Muscle layer of duodenum (tissue), 2 donors: ENCODE measurements around the gene UHMK1.

Experiments used
- H3K27ac ChIP-seq: one replicate; pipeline ENCODE4 v1.7.0; 2013; ENCODE audit warnings: mild to moderate bottlenecking, low read length
- H3K27me3 ChIP-seq: one replicate; pipeline ENCODE4 v1.7.0; 2013; ENCODE audit warnings: low read depth, mild to moderate bottlenecking, control low read depth, low read length
- H3K36me3 ChIP-seq, 2 donors: one replicate each; pipeline ENCODE4 v1.7.0; 2013; ENCODE audit warnings: low read length in 2 of 2, control low read depth in 1 of 2, mild to moderate bottlenecking in 1 of 2; ENCODE audit not compliant: insufficient read depth in 2 of 2, control insufficient read depth in 1 of 2
- H3K4me1 ChIP-seq, 2 donors: one replicate each; pipeline ENCODE4 v1.7.0; 2013; ENCODE audit warnings: low read length in 2 of 2, mild to moderate bottlenecking in 2 of 2, control low read depth in 1 of 2, moderate library complexity in 1 of 2; ENCODE audit not compliant: insufficient read depth in 2 of 2, control insufficient read depth in 1 of 2
- H3K4me3 ChIP-seq, 2 donors: one replicate each; pipeline ENCODE4 v1.7.0; 2013; ENCODE audit warnings: low read length in 2 of 2, low read depth in 1 of 2, mild to moderate bottlenecking in 1 of 2
- H3K9me3 ChIP-seq, 2 donors: one replicate each; pipeline ENCODE4 v1.7.0; 2013; ENCODE audit warnings: low read length in 2 of 2, control low read depth in 1 of 2, mild to moderate bottlenecking in 1 of 2; ENCODE audit not compliant: control insufficient read depth in 1 of 2
- donor health status: healthy.

The UHMK1 gene

DNA sequence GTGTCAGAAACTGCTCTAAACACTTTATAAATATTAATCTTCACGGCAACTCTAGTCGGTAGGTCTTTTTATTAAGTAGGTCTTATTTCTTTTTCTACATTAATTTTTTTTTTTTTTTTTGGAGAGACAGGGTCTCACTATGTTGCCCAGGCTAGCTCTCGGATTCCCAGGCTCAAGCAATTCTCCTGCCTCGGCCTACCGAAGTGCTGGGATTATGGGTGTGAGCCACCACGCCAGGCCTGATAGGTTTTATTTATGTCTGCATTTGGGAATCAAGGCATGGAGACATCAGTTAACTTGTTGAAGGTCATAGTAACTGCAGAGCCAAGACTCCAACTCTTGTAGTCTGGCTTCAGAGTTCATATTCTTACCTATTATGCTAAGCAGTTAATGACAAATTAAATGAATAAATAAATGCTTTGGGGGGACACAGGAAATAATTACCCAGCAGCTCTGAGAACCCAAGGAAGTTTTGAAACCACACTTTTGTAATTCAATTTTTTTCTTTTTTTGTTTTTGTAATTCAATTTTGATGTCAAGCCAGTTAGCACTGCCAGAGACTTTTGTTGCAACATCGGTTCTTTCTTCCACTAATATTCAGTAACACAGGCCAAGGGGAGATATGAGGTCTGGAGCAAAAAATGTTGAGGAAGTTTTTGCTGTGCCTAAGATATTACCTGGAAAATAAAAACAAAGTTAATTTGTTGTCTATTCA is 54.5 kb downstream of the UHMK1 start:
- H3K4me3 ChIP-seq: no peak overlapping the region
- H3K27ac ChIP-seq: no peak overlapping the region
- H3K9me3 ChIP-seq: no peaks in the 10 kb centered on the region
- H3K36me3 ChIP-seq: no peaks in the 10 kb centered on the region
- peaks cover 0 to 4% of the 10 kb centered on the region in 2 donors for H3K4me1 ChIP-seq
- no peaks in the 10 kb centered on the region for H3K27me3 ChIP-seq

- Histone ChIP-seq H3K36me3 (no peaks in the 10 kb centered on the region), H3K27ac (no peak overlapping the region), H3K4me1 (peaks cover 0 to 4% of the 10 kb centered on the region in 2 donors), H3K27me3 (no peaks in the 10 kb centered on the region), H3K4me3 (no peak overlapping the region), H3K9me3 (no peaks in the 10 kb centered on the region)
Observed at GRCh38 chr1:162552684-162553252, 55.1 kb downstream of the UHMK1 start.

DNA sequence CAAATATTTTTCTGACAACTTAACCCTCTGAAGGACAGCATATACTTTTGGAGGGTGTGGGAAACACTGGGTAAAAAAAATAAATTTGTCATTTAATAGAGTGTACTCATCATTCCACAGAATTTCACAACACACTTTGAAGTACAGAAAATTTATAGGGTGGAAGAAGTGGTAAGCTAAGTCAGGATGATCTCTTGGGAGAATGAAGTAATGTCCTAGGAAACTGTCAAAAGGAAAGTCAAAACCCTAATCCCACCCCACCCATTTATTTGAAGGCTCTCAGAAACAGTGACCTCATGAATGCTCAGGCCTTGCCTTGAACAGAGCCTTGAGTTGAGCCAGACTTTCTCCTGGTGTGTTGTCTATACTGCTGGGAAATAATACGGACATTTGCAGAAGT is 56.6 kb downstream of the UHMK1 start:
- no peaks in the 10 kb centered on the region for H3K27me3 ChIP-seq
- H3K4me3 ChIP-seq: no peak overlapping the region
- H3K4me1 ChIP-seq: no peaks in the 10 kb centered on the region
- H3K9me3 ChIP-seq: no peaks in the 10 kb centered on the region
- no peak overlapping the region for H3K27ac ChIP-seq
- H3K36me3 ChIP-seq: no peaks in the 10 kb centered on the region

DNA sequence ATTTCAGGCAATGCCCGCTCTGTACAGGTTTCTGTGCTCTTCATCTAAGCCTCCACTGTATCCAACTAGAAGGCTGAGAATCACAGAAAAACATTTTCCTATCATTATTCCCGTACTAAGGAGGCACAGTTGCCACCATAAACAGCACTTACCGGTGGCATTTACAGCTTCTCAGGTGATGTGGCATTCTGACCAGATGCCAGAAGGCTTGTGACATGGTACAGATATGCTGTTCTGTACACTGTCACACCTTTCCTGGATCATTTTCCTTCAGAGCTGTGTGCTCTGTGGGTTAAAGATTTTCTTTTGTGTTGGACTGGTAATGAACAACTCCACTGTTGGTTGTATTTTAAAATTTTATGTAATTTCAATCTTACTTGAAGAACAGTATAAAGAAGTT is 59.9 kb downstream of the UHMK1 start:
- Histone ChIP-seq H3K4me1 (peaks cover 7% of the 10 kb centered on the region in 2 donors), H3K4me3 (no peak overlapping the region), H3K27ac (no peak overlapping the region), H3K27me3 (no peaks in the 10 kb centered on the region), H3K9me3 (no peaks in the 10 kb centered on the region), H3K36me3 (no peaks in the 10 kb centered on the region)

DNA sequence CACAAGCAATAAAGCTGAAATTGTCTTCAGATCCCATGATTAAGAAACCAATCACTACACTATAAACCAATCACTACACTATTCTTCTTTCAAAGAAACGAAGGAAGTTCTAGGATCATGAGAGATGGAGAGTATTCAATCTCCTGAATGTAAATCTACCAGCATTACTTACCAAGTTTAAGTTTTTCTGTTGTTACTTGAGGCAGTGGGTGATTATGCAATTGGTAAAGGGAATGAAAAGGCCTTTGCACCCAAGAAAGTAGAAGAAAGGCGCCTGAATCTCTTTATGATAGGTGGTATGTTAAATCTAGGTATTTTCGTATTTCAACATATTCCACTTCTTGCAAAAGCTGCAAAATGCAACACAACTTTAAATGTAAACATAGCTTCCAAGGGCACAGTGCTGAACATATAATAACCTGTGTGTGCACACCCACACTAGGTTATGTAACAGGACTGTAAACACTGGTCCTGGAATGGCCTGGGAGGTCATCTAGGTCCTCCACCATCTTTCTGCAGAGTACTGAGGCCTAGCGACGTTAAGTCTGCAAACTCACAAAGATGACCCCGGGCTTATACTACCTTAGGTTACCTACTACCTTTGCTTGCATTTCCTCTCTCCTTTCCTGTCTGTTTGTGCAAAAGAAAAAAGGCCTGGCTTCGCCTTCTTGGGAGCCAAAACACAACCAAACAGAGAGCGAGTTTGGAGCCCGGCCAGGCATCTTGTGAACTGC is 62.9 kb downstream of the UHMK1 start:
- peak overlapping the region; percentile 84 for H3K27ac ChIP-seq
- peak overlapping the region; percentile 38 to 75 for H3K4me3 ChIP-seq
- H3K4me1 ChIP-seq: peaks cover 7 to 11% of the 10 kb centered on the region in 2 donors
- no peaks in the 10 kb centered on the region for H3K9me3 ChIP-seq
- H3K36me3 ChIP-seq: no peaks in the 10 kb centered on the region
- H3K27me3 ChIP-seq: no peaks in the 10 kb centered on the region

DNA sequence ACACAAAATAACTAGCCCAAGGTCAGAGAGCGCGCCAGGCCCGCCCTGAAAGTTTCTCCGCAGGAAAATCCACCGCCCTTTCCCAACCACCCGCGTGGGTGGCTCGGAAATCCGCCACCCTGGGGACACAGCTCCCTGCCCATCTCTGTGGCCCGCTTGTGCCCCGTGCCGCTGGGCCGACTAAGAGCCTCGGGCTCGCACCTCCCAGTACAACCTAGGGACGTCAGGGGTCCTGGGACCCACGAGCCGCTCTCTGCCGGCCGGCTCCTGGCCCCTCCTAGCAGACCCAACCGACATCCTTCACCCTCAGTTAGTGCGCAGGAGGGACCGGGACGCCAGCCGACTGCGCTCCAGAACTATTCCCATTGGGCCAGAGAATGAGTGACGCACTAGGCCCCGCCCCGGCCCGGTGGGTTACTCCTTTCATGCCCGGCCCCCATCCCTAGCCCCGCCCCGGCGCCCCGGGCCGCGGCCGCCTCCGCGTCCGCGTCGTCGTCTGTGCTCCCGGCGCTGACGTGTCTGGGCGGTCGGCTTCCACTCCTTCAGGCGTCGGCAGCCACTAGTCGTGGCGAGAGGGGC is 63.5 kb downstream of the UHMK1 start:
- Histone ChIP-seq H3K27me3 (no peaks in the 10 kb centered on the region), H3K36me3 (no peaks in the 10 kb centered on the region), H3K4me1 (peaks cover 7 to 11% of the 10 kb centered on the region in 2 donors), H3K9me3 (no peaks in the 10 kb centered on the region), H3K4me3 (peak overlapping the region; percentile 38 to 75), H3K27ac (peak overlapping the region; percentile 84)

DNA sequence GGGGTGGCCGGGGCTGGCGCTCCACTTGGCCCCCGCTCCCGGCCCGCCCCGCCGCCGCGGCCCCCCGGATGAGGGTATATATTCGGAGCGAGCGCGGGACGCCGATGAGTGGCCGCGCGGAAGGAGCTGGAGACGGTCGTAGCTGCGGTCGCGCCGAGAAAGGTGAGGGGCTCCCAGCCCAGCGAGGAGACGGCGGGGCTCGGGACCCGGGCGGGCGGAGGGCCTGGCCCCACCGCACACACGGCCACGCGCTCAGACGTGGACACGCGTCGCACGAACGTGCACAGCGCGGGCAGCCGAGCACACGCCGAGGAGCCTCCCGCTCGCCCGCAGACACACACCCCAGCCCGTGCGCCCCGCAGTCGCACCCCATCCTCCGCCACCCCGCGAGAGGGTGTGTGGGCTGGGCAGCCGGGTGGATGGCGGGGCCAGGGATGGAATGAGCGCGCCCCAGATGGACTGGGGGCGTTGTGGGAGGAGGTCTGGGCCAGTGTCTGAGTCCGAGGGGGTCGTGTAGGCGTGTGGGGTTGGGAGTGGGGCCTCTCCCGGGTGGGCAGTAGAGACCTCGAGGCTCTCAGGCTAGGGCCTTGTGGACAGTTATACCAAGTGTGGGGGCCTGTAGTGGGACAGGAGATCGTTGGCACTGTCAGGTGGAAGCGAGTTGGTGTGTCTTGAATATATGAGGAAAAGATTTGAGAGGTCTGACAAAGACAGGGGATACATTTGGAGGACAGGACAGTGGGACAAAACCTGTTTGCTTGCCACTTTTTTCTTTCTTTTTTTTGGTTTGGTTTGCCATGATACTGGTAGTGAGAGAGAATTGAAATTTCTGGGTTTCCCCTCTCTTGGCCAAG is 64.2 kb downstream of the UHMK1 start, which contains the start of gene UAP1:
UAP1 (plus strand) TSS at position 107 of the 854 bp plus-strand sequence. CDS start 4,347 bp downstream, outside the sequence.
- peaks cover 7 to 11% of the 10 kb centered on the region in 2 donors for H3K4me1 ChIP-seq

GRCh38 chr1:162562470-162562828 is 64.8 kb downstream of the UHMK1 start:
- H3K27me3 ChIP-seq: no peaks in the 10 kb centered on the region
- H3K27ac ChIP-seq: peak overlapping the region; percentile 90
- no peaks in the 10 kb centered on the region for H3K9me3 ChIP-seq
- H3K4me3 ChIP-seq: peak overlapping the region; percentile 73 to 75
- peaks cover 7 to 11% of the 10 kb centered on the region in 2 donors for H3K4me1 ChIP-seq
- peaks cover 0 to 4% of the 10 kb centered on the region in 2 donors for H3K36me3 ChIP-seq

More for the DNA sequence above, 64.2 kb downstream of the UHMK1 start, which contains the start of gene UAP1:
- Histone ChIP-seq H3K27me3 (no peaks in the 10 kb centered on the region), H3K4me3 (peak within 1 kb of the TSS; percentile 73 to 75), H3K9me3 (no peaks in the 10 kb centered on the region), H3K27ac (peak within 1 kb of the TSS; percentile 90), H3K36me3 (peaks cover 0 to 3% of the 10 kb centered on the region in 2 donors)

GRCh38 chr1:162564762-162565218 is 67.2 kb downstream of the UHMK1 start:
- H3K36me3 ChIP-seq: peaks cover 0 to 4% of the 10 kb centered on the region in 2 donors
- H3K4me1 ChIP-seq: peaks cover 7 to 11% of the 10 kb centered on the region in 2 donors
- H3K27ac ChIP-seq: peak overlapping the region; percentile 41
- no peaks in the 10 kb centered on the region for H3K9me3 ChIP-seq
- H3K4me3 ChIP-seq: peak overlapping the region in 1 of 2 donors; percentile 18
- no peaks in the 10 kb centered on the region for H3K27me3 ChIP-seq

DNA sequence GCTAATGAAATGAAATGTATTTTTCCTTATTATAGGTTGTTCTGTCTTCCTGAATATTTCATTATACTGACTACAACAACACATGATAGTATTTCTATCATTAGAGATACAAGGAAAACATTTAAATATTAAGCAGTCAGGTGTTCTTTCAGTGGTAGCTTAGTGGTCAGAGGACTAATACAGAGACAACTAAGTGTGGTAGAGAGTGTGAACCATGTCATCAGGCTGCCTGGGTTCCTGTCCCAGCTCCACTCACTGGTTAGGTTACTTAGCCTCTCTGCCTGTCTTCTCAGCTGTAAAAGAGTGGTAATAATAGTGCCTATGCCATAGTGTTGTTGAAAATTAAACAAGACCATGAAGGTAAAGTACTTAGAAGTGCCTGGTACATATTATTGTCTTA is 67.8 kb downstream of the UHMK1 start:
- no peak overlapping the region for H3K4me3 ChIP-seq
- H3K36me3 ChIP-seq: peaks cover 0 to 4% of the 10 kb centered on the region in 2 donors
- no peaks in the 10 kb centered on the region for H3K27me3 ChIP-seq
- no peaks in the 10 kb centered on the region for H3K9me3 ChIP-seq
- H3K4me1 ChIP-seq: peaks cover 4 to 8% of the 10 kb centered on the region in 2 donors
- H3K27ac ChIP-seq: no peak overlapping the region
